Measurements from ENCODE around the gene ZNRF3.

GRCh38 chr22:28838971-28839370 is 44.4 kb upstream of the ZNRF3 start:
- TF ChIP-seq EZH2phosphoT487 (IDR thresholded peaks at IDR 0.05), result no peak
- TF ChIP-seq, protein P1, sequence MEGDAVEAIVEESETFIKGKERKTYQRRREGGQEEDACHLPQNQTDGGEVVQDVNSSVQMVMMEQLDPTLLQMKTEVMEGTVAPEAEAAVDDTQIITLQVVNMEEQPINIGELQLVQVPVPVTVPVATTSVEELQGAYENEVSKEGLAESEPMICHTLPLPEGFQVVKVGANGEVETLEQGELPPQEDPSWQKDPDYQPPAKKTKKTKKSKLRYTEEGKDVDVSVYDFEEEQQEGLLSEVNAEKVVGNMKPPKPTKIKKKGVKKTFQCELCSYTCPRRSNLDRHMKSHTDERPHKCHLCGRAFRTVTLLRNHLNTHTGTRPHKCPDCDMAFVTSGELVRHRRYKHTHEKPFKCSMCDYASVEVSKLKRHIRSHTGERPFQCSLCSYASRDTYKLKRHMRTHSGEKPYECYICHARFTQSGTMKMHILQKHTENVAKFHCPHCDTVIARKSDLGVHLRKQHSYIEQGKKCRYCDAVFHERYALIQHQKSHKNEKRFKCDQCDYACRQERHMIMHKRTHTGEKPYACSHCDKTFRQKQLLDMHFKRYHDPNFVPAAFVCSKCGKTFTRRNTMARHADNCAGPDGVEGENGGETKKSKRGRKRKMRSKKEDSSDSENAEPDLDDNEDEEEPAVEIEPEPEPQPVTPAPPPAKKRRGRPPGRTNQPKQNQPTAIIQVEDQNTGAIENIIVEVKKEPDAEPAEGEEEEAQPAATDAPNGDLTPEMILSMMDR (IDR thresholded peaks at IDR 0.05), result no peak
- TF ChIP-seq EZH2 (IDR thresholded peaks at IDR 0.05), result no peak
